H1 (cell line): ENCODE measurements around the gene PFDN6. TPM values are rescaled to one million over a fixed set of nuclear protein-coding genes. Genes with fewer than 3 reads are reported as not detected.
"Not testable (repeated sequence)": the region's sequence is repeated elsewhere in the genome, so short reads cannot be mapped to it uniquely, and the experiment has no call there.

Source experiments
- CTCF ChIA-PET: fragments of 300-600 bp; sonication (Branson Sonifier 250); formaldehyde crosslinking; loops from one replicate; lab custom pipeline; 2021; ENCODE audit not compliant: partially characterized antibody; lab: Charles Lee
- POLR2A ChIA-PET: fragments of 300-600 bp; sonication (Branson Sonifier 250); formaldehyde crosslinking; loops from one replicate; lab custom pipeline; 2021; ENCODE audit warnings: inconsistent platforms; ENCODE audit not compliant: partially characterized antibody; lab: Charles Lee
- DNase-seq, 2 experiments: peaks; one replicate each; pipeline versions ENCODE4 v3.0.0 to v3.0.0-alpha.2; 2010 to 2022; ENCODE audit warnings: low spot score in 2 of 2, low read depth in 1 of 2, mixed read lengths in 1 of 2
- FAIRE-seq: peaks from 2 replicates; lab custom pipeline; 2011; peaks lifted over from hg19 to GRCh38; lab: Jason Lieb, UNC
- H2AFZ ChIP-seq: 2 replicates; pipeline ENCODE4 v1.8.1; 2012; ENCODE audit warnings: low read length, inconsistent platforms
- H2AK5ac ChIP-seq: 2 replicates; pipeline ENCODE4 v1.6.1; 2013; ENCODE audit warnings: low read depth, low read length
- H2BK120ac ChIP-seq: replicated peaks from 2 replicates; pipeline ENCODE3; 2013; ENCODE audit warnings: low read depth, low read length, inconsistent platforms
- H2BK12ac ChIP-seq: 2 replicates; pipeline ENCODE4 v1.6.1; 2013; ENCODE audit warnings: low read depth, low read length
- H2BK15ac ChIP-seq: 2 replicates; pipeline ENCODE4 v1.6.1; 2013; ENCODE audit warnings: low read length
- H2BK20ac ChIP-seq: 2 replicates; pipeline ENCODE4 v1.6.1; 2013; ENCODE audit warnings: low read length
- H2BK5ac ChIP-seq: 2 replicates; pipeline ENCODE4 v1.6.1; 2013; ENCODE audit warnings: low read depth, low read length
- H3K14ac ChIP-seq: 2 replicates; pipeline ENCODE4 v1.6.1; 2013; ENCODE audit warnings: inconsistent platforms; ENCODE audit not compliant: insufficient read length
- H3K18ac ChIP-seq: 2 replicates; pipeline ENCODE4 v1.6.1; 2013; ENCODE audit warnings: low read length; ENCODE audit errors: extremely low read depth
- H3K23ac ChIP-seq: 2 replicates; pipeline ENCODE4 v1.6.1; 2013; ENCODE audit warnings: inconsistent platforms; ENCODE audit not compliant: insufficient read length
- H3K23me2 ChIP-seq: 2 replicates; pipeline ENCODE4 v1.6.1; 2013; ENCODE audit warnings: low read depth, low read length
- H3K27ac ChIP-seq: 2 replicates; pipeline ENCODE4 v1.6.1; 2011; ENCODE audit warnings: low read depth, low read length, inconsistent platforms
- H3K27me3 ChIP-seq, 4 experiments: replicated peaks in 1 of 4; 1 replicate in 1 of 4; 2 replicates in 3 of 4; pipeline versions ENCODE4 v1.6.1 to v1.8.1; 2011 to 2013; ENCODE audit warnings: low read length in 3 of 4, mild to moderate bottlenecking in 3 of 4, inconsistent platforms in 2 of 4, mixed read lengths in 2 of 4, moderate library complexity in 1 of 4; ENCODE audit not compliant: control insufficient read depth in 3 of 4, insufficient read depth in 3 of 4; ENCODE audit errors: extremely low read depth in 1 of 4
- H3K36me3 ChIP-seq, 4 experiments: 2 replicates each; pipeline versions ENCODE4 v1.6.1 to v1.8.1; 2011 to 2013; ENCODE audit warnings: mild to moderate bottlenecking in 4 of 4, low read length in 3 of 4, moderate library complexity in 2 of 4, control low read depth in 1 of 4, inconsistent platforms in 1 of 4; ENCODE audit not compliant: insufficient read depth in 4 of 4, control insufficient read depth in 2 of 4
- H3K4ac ChIP-seq: replicated peaks from 2 replicates; pipeline ENCODE3; 2013; ENCODE audit warnings: low read length, low read depth, mixed read lengths, inconsistent platforms; ENCODE audit not compliant: insufficient read length
- H3K4me1 ChIP-seq, 4 experiments: replicated peaks in 1 of 4; 1 replicate in 1 of 4; 2 replicates in 3 of 4; pipeline versions ENCODE4 v1.6.1 to v1.8.1; 2011 to 2013; ENCODE audit warnings: low read length in 3 of 4, inconsistent platforms in 2 of 4, mixed read lengths in 1 of 4; ENCODE audit not compliant: insufficient read depth in 4 of 4, control insufficient read depth in 3 of 4
- H3K4me2 ChIP-seq, 2 experiments: 2 replicates each; pipeline versions ENCODE4 v1.6.1 to v1.8.1; 2011 to 2013; ENCODE audit warnings: low read depth in 2 of 2, low read length in 2 of 2, control low read depth in 1 of 2, inconsistent platforms in 1 of 2, mild to moderate bottlenecking in 1 of 2; ENCODE audit not compliant: insufficient read depth in 1 of 2
- H3K4me3 ChIP-seq, 4 experiments: fragments of 200-600, 300-600 bp in 1 of 4; sonication (generic), shearing (Covaris generic), sonication (Bioruptor Twin) in 1 of 4; 2 replicates each; pipeline versions ENCODE4 v1.5.1 to v1.8.1; 2011 to 2016; ENCODE audit warnings: low read length in 4 of 4, low read depth in 3 of 4, control low read depth in 2 of 4, inconsistent platforms in 2 of 4, mild to moderate bottlenecking in 2 of 4, mixed read lengths in 1 of 4, moderate library complexity in 1 of 4; ENCODE audit not compliant: insufficient read depth in 2 of 4; ENCODE audit errors: extremely low read depth in 1 of 4
- H3K56ac ChIP-seq: replicated peaks from 2 replicates; pipeline ENCODE3; 2013; ENCODE audit warnings: low read depth, mild to moderate bottlenecking, mixed read lengths, low read length, inconsistent platforms; ENCODE audit not compliant: insufficient read length
- H3K79me1 ChIP-seq: 2 replicates; pipeline ENCODE4 v1.6.1; 2013; ENCODE audit warnings: low read depth, low read length, control low read depth
- H3K79me2 ChIP-seq, 2 experiments: 2 replicates each; pipeline versions ENCODE4 v1.6.1 to v1.8.1; 2012 to 2013; ENCODE audit warnings: low read length in 2 of 2, mild to moderate bottlenecking in 2 of 2, inconsistent platforms in 1 of 2; ENCODE audit not compliant: insufficient read depth in 2 of 2, control insufficient read depth in 1 of 2
- H3K9ac ChIP-seq, 4 experiments: replicated peaks in 1 of 4; 1 replicate in 1 of 4; 2 replicates in 3 of 4; pipeline versions ENCODE4 v1.6.1 to v1.8.1; 2011 to 2013; ENCODE audit warnings: low read depth in 3 of 4, low read length in 3 of 4, control low read depth in 2 of 4, mild to moderate bottlenecking in 2 of 4, moderate library complexity in 2 of 4, inconsistent platforms in 1 of 4; ENCODE audit errors: extremely low read depth in 1 of 4
- H3K9me3 ChIP-seq, 2 experiments: 2 replicates each; pipeline versions ENCODE4 v1.6.1 to v1.8.1; 2012 to 2013; ENCODE audit warnings: mild to moderate bottlenecking in 2 of 2, moderate library complexity in 2 of 2, control low read depth in 1 of 2, inconsistent platforms in 1 of 2, low read depth in 1 of 2, low read length in 1 of 2, mixed read lengths in 1 of 2; ENCODE audit not compliant: insufficient read depth in 2 of 2
- H4K20me1 ChIP-seq, 2 experiments: replicated peaks in 1 of 2; 2 replicates each; pipeline versions ENCODE3 to v1.8.1; 2011 to 2013; ENCODE audit warnings: inconsistent platforms in 2 of 2, low read length in 2 of 2, mild to moderate bottlenecking in 1 of 2; ENCODE audit not compliant: insufficient read depth in 2 of 2, control insufficient read depth in 1 of 2
- H4K5ac ChIP-seq: 2 replicates; pipeline ENCODE4 v1.6.1; 2013; ENCODE audit warnings: low read length, low read depth, mixed read lengths, inconsistent platforms; ENCODE audit not compliant: insufficient read length
- H4K8ac ChIP-seq: 2 replicates; pipeline ENCODE4 v1.8.0; 2013; ENCODE audit warnings: mild to moderate bottlenecking, moderate library complexity, low read length, inconsistent platforms; ENCODE audit not compliant: insufficient read depth; ENCODE audit errors: extremely low read depth
- H4K91ac ChIP-seq: replicated peaks from 2 replicates; pipeline ENCODE3; 2013; ENCODE audit warnings: low read length, mixed read lengths, inconsistent platforms; ENCODE audit not compliant: insufficient read length
- WGBS, 2 experiments: shearing (Covaris generic) in 1 of 2; methylation state at CpG; one replicate each; pipeline versions ENCODE4 v1.1.6 to v1.1.7; 2013 to 2015; ENCODE audit warnings: low lambda C conversion rate in 2 of 2, mixed read lengths in 2 of 2, inconsistent platforms in 1 of 2, low coverage in 1 of 2, missing lambda C conversion rate in 1 of 2; ENCODE audit not compliant: insufficient replicate concordance in 2 of 2, insufficient coverage in 1 of 2, insufficient read length in 1 of 2; ENCODE audit errors: extremely low coverage in 1 of 2, missing lambda C conversion rate in 1 of 2; 5-methylcytosine and 5-hydroxymethylcytosine counted together
- polyA plus RNA-seq, 7 experiments: library from polyadenylated mRNA; depleted of rRNA in 3 of 7; stranded (reverse) in 5 of 7; unstranded in 2 of 7; fragments of >200 nt in 5 of 7; fragments of 200-250 nt in 2 of 7; gene quantifications; 1 replicate in 5 of 7; 2 replicates in 1 of 7; 4 replicates in 1 of 7; pipeline versions ENCODE4 v1.2.1 to v1.2.3, GENCODE V29; 2011 to 2013; ENCODE audit warnings: missing spikeins in 2 of 7, mixed read lengths in 2 of 7
- total RNA-seq: library from RNA; stranded (reverse); fragmentation: NEBNext Ultra II Directional; extraction: Animal tissue kit (Norgen Biotek cat#: 25700); gene quantifications from 2 replicates; pipeline ENCODE4 v1.2.1, GENCODE V29; 2021

PFDN6 gene
- total and polyA plus RNA-seq, 2 of the 8 experiments (the other 6 are each of a cell fraction or from before 2014, with no cell fraction given), result 32.0 to 95.7 TPM

- H3K14ac ChIP-seq, H3K23ac ChIP-seq, H4K20me1 ChIP-seq, H2BK15ac ChIP-seq, H3K9ac ChIP-seq, H2BK12ac ChIP-seq, H3K27me3 ChIP-seq, H4K91ac ChIP-seq, H3K27ac ChIP-seq, FAIRE-seq, H2AFZ ChIP-seq, DNase-seq, H2BK120ac ChIP-seq, H2AK5ac ChIP-seq, H2BK20ac ChIP-seq, CTCF ChIA-PET, H2BK5ac ChIP-seq, H3K4me2 ChIP-seq, H3K18ac ChIP-seq, H4K8ac ChIP-seq, H3K79me1 ChIP-seq, H3K23me2 ChIP-seq, H3K9me3 ChIP-seq, H3K56ac ChIP-seq, H3K4ac ChIP-seq, H3K4me3 ChIP-seq, H4K5ac ChIP-seq: not testable (repeated sequence)
- WGBS, 2 experiments, result 91% methylated on average over 4 of the region's 4 CpGs; no CpG with 5 or more reads in 1 of the 2 experiments
- peaks cover 0 to 12% (median 7%) of the 10 kb centered on the region in 4 experiments; a peak in 5 of 7 replicates for H3K4me1 ChIP-seq
- peaks cover 0 to 22% of the 10 kb centered on the region in 2 experiments; a peak in 3 of 4 replicates for H3K79me2 ChIP-seq
- H3K36me3 ChIP-seq, result peaks cover 8 to 30% (median 21%) of the 10 kb centered on the region in 4 experiments
- POLR2A ChIA-PET, result interaction anchor here (12.0 kb wide), 1 partner anchor 9 kb away, joined by 337 read pairs; the partner anchor contains the start of genes PFDN6, RGL2 and WDR46
These were observed 4.2 kb upstream of the PFDN6 start for GRCh38 chr6:33285214-33285613.
